ENCODE data around the gene CD44. TPM values are rescaled to one million over a fixed set of nuclear protein-coding genes. Genes with fewer than 3 reads are reported as not detected.

Gene CD44
- polyA plus RNA-seq, 1 donor = 121 TPM

DNA sequence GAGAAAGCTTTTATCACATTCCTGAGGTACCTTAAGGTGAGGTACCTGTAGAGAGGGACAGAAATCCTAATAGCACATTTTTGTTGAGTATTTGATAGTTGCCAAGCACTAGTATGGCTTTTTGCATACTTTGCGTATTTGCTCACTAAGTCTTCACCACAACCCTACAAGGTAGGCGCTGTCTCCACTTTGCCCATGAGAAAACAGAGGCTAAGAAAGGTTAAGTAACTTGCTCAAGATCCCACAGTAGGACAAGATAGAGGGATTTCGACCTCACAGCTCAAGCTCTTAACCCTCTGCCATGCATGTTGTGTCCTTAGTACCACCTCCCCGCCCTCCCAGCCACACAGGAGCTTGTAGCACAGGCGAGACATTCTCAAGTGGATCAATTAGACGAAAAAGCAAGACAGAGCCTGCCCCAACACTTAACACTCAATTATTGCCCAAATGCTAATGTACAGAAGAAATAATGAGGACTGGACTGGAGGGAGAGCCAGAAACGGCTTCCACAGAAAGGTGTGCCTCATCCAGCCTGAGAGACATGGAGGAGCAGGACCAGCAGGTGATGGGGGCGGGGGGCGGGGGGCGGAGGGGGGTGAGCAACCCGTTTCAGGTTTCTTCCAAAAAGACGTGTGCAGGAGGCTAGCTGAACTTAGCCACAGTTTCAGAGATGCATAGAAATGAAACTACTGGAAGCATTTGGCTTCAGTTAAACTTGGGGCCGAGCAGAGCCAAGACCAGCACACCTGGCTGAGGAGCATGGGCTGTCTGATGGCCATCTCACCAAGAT is 26.7 kb upstream of the CD44 start:
- DNase-seq (ENCODE audit: low read depth) = no peak

DNA sequence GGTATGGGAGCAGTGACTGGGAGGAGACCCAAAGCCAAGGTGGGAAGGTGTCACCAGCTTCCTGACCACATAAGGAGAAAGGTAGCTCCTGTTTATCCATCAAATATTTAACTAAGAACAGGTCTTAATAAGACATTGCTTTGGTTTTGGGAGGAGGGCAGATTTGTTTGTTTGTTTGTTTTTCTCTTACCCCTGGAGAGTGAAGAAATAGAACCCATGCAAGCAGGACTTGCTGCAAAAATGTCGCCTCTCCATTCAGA is 26.2 kb upstream of the CD44 start:
- DNase-seq (ENCODE audit: low read depth) = no peak

DNA sequence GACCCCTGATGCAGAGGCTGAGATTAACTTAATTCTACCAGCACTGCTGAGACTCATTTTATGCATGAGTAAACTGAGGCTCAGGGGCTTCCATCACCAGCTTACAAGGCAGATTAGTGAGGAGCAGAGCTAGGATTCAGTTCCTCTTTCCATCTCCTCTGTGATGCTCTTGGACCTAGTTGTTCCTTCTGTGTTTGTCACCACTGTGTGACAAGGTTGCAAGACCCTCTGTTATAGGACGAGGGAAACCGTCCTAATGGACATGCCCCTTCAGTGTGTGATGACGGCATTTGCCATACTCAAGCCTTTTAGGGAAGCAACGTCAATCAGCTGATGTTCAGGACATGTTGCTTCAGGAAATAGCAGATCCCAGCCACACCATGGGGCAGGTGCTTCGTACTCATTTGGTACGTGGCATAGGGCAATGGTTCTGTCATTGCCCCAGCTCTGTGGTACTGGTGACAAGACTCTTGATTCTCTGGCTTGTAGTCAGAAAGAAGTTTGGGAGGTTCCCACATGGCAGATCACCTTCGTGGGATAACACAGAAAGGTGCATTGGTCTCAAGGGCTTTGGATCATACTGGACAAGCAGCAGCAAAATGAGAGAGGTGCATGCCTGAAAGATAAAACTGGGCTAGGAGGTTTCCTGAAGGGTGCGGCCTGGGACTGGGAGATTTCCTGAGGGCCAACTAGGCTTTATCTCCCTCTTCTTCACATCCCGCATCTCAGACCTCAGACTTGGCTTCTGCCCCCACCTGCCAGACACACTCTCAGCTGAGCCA is 23.9 kb upstream of the CD44 start:
- no peak for DNase-seq (ENCODE audit: low read depth)

DNA sequence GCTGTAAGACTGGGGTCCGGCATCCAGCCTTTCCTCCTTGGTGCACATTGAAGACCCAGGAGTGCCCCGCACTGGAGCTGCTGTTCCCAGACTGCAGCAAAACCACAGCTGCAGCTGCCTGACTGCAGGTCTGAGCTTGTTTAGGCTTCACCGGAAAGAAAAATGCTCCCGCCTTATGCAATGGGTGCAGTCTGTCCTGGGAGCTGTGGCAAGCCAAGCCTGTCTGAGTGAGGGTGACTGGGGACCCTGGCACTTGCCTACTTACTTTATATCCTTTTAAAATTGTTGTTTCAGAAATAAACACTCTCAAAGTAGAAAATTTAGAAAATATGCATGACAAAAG is 23.3 kb upstream of the CD44 start:
- DNase-seq (ENCODE audit: low read depth) = no peak

DNA sequence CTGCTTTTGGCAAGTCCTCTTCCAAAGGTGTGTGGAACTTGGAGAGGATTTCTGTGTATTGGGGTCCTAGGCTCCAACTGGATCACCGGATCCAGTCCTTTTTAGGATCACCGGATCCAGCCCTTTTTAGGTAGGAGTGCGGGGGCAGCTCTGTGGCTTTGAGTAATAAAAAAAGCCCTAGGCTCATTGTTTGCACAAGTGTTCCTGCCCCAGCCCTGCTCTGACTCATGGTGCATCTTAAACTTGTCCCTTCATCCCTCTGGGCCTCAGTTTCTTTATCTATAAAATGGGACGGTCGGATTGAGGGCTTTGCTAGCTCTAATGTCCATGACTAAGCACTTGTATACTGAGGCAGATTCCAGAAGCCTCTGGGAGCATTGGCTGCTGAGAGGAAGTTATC is 22.7 kb upstream of the CD44 start:
- no peak for DNase-seq (ENCODE audit: low read depth)

DNA sequence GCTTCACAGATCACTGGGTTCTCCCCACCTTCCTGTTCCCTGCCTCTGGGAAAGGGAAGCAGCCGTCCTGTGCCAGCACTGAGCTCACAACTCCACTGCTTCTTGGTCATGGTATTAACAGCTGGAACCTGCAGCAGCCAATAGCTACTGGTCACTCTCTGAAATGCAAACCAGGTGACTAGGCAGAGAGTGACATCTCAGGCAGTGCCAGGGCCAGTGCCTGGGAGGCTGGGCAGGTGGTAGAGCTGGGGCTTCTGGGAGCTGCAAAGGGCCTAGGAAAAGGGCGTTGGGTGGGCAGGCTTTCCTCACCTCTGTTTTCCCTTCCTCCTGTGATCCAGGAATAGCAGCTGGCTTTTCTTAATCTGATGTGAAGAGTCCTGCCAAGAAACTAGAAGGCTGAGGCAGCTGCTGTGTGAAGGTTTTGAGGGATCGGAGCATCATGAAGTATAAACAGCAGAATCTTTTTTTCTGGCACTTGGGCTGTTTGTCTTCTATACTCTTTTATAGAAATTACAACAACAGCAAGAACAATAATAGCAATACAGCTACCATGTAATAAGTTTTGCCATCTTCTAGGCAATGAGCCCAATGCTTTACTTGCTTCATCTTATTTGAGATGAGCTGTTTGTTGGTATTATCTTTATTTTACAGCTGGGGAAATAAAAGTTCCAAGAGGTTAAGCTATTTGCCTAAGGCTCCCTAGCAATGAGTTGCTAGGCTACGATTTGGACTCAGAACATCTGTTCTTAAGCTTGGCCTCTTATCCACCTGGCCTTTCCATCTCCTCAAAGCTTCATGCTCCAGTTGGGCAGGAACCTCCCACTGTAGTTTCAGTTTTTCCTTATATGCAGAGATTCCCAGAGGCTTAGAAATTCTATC is 22.0 kb upstream of the CD44 start:
- DNase-seq (ENCODE audit: low read depth) = no peak

DNA sequence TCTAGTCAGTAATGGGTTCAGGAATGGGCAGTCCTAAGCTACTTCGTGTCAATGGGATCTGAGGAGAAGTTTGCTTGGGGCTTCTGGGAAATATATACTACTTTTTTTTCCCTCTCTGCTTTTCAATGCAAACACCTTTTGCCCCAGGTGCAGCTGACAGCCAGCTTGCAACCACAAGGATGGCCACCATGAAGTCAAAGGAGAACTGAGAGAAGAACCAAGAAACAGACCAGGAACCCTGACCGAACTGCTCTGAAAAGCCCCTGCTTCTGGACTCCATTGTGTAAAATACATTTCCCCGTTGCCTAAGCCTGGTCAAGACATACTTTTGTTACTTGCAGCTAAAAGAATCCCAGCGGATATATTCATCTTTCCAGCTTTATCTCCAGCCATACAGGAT is 20.1 kb upstream of the CD44 start:
- no peak for DNase-seq (ENCODE audit: low read depth)

DNA sequence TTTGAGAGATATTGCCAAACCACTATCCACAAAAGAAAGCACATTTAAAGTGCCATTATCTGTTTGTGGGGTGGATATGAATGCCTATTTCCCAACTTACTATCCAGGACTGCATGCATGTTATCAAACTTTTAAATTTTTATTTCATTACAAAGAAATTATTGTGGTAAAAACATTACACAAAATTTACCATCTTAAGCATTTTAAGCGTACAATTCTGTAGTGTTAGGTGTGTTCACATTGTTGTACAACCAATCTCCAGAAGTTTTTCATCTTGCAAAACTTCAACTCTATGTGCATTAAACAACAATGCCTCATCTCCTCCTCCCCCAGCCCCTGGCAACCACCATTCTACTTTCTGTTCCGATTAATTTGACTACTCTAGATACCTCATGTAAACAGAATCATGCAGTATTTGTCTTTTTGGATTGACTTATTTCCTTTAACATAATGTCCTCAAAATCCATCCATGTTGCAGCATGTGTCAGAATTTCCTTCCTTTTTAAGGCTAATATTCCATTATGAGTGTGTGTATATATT is 17.6 kb upstream of the CD44 start:
- no peak for DNase-seq (ENCODE audit: low read depth)

DNA sequence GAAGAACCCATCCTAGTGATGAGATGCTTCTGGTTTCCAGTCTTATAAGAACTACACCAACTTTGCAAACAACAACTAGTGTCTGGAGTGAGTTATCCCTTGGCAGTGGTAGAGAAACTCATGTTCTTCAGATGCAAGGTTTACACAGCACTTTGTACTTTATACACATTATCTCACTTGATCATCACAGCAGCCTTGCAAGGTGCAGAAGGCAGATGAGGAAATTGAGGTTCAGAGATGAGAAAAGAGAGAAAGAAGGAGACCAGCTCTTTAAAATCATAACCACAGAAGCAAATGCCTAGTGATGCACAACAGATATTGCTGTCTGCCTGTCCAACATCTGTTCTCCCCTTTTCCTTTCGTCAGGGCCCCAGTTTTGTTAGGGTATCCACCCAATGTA is 16.7 kb upstream of the CD44 start:
- no peak for DNase-seq (ENCODE audit: low read depth)

DNA sequence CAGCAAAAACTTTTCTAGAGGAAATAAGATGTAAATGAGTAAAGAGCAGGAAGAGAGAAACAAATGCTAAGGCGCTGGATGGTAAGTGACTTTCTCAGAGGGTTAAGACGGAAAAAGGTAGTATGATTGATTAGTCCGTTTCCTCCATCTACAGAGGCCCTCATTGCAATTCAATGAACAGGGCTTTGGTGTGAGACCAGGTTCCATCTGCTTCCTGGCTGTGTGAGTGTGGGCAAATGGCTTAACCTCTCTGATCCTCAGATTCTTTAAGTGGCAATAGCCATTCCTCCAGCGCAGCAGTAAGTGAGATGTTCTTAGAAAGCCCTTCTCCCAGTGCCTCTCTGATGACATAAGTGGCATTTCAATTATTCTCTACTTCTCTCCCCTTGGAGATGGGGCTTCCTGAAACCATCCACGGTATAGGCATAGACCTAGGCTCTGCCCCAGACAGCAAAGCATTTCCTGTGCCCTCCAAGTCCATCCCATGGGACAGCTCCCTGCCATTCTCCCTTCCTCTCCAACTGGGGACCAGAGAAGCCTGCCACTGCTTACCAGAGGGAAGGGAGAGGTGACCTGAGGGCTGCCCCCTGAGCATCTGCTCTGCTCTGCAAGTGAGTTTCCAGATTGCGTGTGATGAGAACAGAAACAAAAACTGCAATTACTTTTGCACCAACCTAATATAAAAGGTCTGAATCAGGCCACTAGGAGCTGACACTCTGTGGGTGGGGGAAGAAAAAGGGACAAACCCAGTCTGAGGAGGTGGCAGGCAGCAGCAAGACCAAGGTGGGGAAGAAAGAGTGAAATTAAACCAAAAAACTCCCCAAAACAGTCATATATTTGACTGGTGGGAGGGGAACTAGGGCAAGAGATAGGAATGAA is 12.7 kb upstream of the CD44 start:
- no peak for DNase-seq (ENCODE audit: low read depth)

DNA sequence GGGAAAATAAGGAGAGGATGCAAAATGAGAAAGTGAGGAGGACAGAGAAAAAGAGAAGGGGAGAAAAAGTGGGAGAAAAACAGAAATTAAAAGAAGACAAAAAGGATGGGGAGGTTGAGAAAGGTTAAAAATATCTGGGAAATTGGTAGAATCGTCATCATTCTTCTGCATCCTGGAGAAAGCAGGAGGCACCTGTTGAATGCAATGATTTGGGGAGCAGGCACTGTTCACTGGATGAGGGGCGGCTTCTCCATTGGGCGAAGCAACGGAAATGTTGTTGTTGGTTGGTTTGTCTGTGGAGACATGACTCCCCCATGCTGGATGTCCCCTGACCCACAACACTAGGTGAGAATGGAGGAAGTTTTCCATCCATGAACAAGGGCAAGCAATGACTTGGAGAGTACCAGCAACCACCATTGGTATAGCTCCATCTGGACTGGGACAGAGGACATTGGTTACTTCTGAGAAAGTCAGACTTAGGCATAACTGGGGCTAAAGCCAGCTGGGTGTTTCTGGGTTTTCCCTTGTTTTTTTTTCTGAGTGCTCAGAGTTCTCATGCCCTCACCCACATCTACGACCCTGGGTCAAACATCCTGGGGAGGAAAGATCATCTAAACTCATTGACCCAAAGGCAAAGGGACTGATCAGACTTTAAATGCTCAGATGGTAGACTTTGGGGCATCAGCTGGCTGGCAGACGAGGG is 11.9 kb upstream of the CD44 start:
- DNase-seq (ENCODE audit: low read depth) = no peak

DNA sequence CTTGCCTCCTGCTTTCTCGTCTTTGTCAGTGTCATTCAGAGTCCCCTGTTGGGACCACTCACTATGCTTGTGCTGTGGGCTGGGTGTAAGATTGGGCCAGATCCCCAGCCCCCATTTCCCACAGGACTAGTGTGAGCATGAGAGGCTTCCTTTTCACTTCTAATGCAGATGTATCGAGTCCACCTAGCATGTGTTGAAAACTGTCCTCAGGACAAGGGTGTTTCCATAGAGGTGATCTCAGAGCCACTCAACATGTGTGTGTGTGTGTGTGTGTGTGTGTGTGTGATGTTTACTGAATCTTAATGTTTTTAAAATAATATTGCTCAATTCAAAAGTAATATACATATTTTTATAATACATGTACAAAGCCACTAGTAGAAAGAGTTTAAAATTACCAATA is 11.4 kb upstream of the CD44 start:
- no peak for DNase-seq (ENCODE audit: low read depth)

DNA sequence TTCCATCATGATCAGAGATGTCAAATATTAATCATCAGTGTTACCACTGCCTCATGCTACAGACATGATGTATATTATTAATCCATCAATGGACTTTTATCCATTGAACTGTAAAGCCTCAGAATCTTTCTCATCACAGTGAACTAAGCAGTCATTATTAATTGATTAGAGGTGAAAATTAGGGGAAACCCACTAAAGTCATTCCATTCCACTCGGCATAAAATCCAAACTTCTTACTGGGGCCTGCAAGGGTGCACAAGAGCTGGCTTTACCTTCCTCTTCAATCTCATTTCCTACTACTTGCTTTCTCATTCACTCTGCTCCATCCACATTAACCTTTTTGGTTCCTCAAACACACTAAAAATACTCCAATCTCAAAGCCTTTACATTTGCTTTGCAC is 7.9 kb upstream of the CD44 start:
- no peak for DNase-seq (ENCODE audit: low read depth)

DNA sequence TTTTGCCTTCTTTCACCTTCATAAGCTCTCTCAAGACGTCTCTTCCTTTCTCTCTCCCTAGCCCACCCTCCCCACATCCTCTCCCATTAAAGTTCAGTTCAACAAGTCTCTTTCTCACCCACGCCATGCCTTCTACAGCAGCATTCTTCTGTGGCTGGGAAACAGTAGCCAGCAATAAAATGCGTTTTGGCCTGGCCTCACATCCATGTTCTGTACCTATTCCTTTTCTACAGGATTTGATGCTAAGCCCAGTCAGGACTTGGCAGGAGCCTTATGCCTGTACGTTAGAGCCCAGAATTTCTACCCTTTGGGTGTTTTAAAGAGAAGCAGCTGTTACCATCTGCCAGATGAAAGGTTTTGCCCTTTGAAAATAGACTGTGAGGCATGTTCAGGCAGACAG is 7.1 kb upstream of the CD44 start:
- no peak for DNase-seq (ENCODE audit: low read depth)

DNA sequence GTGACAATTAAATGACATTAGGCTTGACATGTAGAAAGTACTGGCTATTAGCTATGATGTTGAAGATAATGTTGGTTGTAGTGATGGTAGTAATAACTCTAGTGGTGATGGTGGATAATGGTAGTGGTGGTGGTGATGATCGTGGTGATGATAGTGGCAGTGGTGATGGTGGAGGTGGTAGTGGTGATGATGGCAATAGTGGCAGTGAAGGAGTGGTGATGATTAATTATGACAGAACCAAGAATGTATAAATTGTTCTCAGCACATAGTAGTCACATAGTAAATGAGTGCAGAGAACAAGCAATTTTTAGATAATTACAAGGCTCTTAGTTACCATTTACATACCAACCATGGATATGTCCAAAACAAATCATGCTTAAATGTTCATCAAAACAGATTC is 5.3 kb upstream of the CD44 start:
- no peak for DNase-seq (ENCODE audit: low read depth)

DNA sequence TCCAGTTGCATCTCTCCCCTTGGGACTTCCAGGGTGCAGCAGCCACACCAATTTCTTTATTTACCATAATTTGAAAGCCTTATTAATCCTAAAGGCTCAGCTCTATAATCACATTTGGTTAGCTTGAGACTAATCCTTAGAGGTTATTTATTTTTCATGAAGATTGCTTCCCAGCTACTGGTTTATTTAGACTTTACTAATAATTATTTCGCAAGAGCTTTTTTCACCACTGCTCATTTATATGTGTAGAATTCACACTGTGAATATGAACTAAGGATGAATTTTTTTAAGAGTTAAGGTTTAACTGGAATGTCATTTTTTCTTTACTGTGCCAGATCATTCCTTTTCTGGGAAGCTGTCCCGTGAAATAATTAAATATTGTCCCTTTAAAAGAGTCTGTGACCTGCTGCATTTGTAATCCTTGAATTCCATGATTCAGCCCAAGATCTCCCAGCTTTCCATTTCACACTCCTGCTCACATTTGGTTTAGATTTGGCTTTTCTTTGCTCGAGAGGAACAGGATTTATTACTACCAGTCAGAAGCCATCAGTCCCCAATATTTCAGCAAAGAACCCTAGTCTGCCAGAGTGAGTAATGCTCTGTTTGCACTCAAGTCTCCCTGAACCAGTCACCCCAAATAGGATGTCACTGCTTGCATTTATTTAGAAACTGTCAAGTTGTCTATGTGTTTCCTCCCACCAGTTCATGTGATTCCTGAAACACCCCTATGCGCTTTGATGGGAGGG is 4.4 kb upstream of the CD44 start:
- no peak for DNase-seq (ENCODE audit: low read depth)

DNA sequence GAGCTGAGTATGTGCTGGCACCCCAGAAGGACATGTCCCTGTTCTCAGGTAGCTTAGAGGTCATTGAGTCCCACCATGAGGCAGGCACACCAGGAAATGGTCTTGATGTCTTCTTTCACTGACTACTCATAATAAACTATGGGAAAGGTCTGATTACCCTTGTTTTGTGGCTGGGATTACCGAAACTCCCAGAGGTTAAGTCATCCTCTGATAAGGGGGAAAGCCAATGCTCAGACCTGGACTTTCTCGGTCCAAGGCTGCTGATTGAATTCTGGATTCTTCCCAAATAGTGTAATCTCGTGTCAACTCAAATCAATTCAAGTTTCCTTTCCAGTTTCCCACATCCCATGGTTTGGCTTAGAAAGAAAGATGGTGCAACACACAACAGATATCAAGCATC is 3.7 kb upstream of the CD44 start:
- DNase-seq (ENCODE audit: low read depth) = no peak

DNA sequence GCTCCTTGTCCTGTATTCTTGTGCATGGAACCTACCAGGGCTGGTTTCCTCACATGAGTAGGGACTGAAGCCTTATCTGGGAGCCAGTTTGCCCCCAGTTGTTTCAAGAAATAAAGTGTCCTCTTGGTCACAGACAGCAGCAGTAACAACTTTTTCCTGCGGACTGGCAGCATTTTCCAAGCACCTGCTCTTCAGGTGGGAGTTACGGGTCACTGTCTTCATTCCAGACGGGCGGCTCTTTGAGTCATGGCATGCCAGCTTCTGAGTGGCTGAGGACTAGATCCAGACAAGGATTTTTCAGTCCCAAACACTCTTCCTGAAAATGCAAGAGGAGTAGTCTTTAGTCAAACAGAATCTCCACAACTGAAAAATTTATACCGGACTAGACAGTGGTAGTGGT is 2.7 kb upstream of the CD44 start:
- DNase-seq (ENCODE audit: low read depth) = no peak

DNA sequence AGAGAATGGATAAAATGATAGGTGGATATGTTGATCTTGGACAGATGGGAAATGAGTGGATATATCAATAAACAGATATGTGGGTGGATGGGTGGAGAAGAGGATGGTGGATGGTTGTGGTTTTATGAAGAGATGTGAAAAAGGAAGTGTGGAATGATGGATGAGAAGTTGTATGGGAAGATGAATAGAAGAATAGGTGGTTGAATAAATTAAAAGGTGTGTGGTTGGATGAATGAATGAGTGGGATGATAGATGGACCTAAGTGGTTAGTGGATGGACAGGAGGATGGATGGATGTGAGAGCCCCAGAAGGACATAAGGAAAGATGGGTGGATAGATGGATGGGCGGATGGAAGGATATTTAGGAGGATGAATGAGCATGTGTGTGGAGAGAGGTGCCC is 913 bp upstream of the CD44 start:
- DNase-seq (ENCODE audit: low read depth) = no peak

DNA sequence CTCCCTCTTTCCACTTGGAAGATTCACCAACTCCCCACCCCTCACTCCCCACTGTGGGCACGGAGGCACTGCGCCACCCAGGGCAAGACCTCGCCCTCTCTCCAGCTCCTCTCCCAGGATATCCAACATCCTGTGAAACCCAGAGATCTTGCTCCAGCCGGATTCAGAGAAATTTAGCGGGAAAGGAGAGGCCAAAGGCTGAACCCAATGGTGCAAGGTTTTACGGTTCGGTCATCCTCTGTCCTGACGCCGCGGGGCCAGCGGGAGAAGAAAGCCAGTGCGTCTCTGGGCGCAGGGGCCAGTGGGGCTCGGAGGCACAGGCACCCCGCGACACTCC is 397 bp upstream of the CD44 start:
- DNase-seq (ENCODE audit: low read depth) = no peak
